ENCODE measurements around the gene TCAIM. TPM values are rescaled to one million over a fixed set of nuclear protein-coding genes. Genes with fewer than 3 reads are reported as not detected.

The TCAIM gene
- total and polyA plus RNA-seq, 7 experiments from 2014 or later: 7.7 to 19.8 (median 15.7) TPM

DNA sequence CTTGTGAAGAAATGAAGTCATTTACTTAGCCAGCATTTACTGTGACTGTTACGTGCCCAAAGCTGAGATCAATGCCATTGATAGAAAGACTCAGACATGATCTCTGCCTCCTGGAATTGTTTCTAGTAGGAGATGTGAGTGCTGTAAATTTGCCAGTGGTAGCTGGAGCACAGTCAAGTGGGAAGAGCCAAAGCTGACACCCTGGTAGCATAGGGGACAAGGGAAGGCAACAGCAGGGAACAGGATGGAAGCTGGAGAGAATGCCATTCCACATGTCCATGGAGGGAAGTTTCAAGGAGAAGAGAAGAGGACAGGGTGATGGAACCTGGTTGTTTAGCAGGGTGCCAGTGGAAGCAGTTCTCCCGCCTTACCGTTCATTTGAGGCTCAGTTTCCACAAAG is 64.0 kb downstream of the TCAIM start:
- Histone ChIP-seq H3K4me3 (ENCODE audit: low read length) (no peak overlapping the region), H3K4me1 (ENCODE audit: control insufficient read depth in 2 of 2, insufficient read depth in 2 of 2, low read length in 2 of 2) (no peaks in the 10 kb centered on the region), H3K27ac (ENCODE audit: low read depth, low read length) (no peak overlapping the region), H3K9me3 (ENCODE audit: control insufficient read depth in 2 of 3, low read length in 3 of 3) (no peaks in the 10 kb centered on the region), H3K27me3 (ENCODE audit: control insufficient read depth in 2 of 2, insufficient read depth in 2 of 2, low read length in 2 of 2) (no peaks in the 10 kb centered on the region), H3K36me3 (ENCODE audit: control insufficient read depth in 2 of 3, insufficient read depth in 3 of 3, low read length in 3 of 3) (no peaks in the 10 kb centered on the region)
- Mint-ChIP-seq H3K4me1 (no peaks in the 10 kb centered on the region), H3K36me3 (peaks cover 1 to 45% (median 10%) of the 10 kb centered on the region in 5 donors), H3K9me3 (no peaks in the 10 kb centered on the region), H3K27me3 (no peaks in the 10 kb centered on the region), H3K27ac (no peak overlapping the region), H3K4me3 (no peak overlapping the region)
- DNase-seq (no peak), ATAC-seq (no peak)
- POLR2A ChIA-PET: no interaction called here
- CTCF ChIA-PET: no interaction called here
- intact Hi-C loops (cut with micrococcal nuclease): no loop called here

DNA sequence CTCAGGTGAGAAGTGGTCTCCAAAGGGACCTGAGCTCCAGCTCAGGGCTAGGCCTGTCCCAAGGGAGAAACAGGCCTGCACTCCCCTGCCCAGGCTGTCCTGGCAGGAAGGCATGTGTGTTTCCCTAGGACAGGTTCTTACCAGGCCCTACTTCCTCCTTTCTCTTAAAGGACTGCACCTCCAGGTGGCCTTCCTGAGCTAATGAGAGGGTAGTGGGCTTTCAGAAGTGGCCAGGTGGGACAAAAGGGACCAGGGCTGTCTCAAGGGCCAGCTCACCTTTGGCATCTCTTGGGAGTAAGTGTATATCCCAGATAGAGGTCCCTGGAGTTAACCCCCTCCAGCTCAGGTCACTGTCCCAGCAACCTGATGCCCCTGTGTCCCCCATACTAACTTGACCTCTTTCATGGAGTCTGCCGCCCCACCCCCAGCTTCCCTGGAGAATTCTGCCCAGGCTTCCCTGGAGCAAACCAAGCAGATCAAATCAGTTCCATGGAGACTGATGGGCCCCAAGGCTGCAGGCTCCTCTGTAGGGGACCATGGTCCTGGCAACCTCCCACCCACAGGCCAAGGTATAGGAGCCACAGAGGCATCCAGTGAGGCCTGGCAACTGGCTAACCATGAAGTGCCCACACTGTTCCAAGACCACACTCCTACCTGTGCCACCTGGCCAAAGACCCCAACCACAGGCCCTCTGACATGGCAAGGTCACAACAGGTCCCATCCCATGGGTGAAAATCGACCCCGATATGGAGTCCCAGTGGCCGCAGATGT is 71.3 kb downstream of the TCAIM start:
- Mint-ChIP-seq H3K27ac (no peak overlapping the region), H3K36me3 (peaks cover 0 to 8% (median 0%) of the 10 kb centered on the region in 5 donors), H3K4me3 (no peak overlapping the region), H3K27me3 (no peaks in the 10 kb centered on the region), H3K9me3 (no peaks in the 10 kb centered on the region), H3K4me1 (no peaks in the 10 kb centered on the region)
- Histone ChIP-seq H3K4me1 (ENCODE audit: control insufficient read depth in 2 of 2, insufficient read depth in 2 of 2, low read length in 2 of 2) (no peaks in the 10 kb centered on the region), H3K36me3 (ENCODE audit: control insufficient read depth in 2 of 3, insufficient read depth in 3 of 3, low read length in 3 of 3) (no peaks in the 10 kb centered on the region), H3K4me3 (ENCODE audit: low read length) (no peak overlapping the region), H3K27me3 (ENCODE audit: control insufficient read depth in 2 of 2, insufficient read depth in 2 of 2, low read length in 2 of 2) (no peaks in the 10 kb centered on the region), H3K9me3 (ENCODE audit: control insufficient read depth in 2 of 3, low read length in 3 of 3) (no peaks in the 10 kb centered on the region), H3K27ac (ENCODE audit: low read depth, low read length) (no peak overlapping the region)
- DNase-seq (no peak), ATAC-seq (no peak)
- CTCF ChIA-PET: no interaction called here
- POLR2A ChIA-PET: interaction anchor here (0.6 kb wide), 1 partner anchor 420 kb away, joined by 3 read pairs; no protein-coding TSS in a partner anchor
- intact Hi-C loops (cut with micrococcal nuclease): no loop called here

DNA sequence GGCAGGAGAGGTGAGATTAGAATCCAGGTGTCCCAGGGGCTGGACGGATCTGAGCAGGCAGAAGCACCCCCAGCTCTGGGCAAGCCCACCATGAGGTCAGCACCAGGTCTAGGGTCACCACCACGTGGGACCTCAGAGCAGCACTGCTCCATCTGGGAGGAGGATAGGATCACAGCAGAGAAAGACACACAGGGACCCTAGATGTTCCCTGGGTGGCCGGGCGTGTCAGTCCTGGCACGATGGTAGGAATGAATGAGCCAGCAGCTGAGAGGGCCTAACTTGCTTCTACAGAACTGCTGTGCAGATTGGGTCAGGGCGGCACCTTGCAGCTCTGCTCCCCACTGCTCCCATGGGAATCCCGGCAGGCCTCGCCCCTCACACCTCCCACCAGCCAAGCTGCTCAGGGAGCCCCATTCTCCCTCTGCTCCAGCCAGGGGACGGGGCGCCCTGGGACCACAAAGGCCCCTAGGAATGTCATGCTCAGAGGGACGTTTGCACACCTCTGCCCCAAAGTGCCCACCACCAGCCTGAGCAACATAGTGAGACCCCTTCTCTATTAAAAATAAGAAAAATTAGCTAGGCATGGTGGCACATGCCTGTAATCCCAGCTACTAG is 72.6 kb downstream of the TCAIM start:
- ChIA-PET POLR2A (no interaction called here), CTCF (no interaction called here)
- H3K4me1 Mint-ChIP-seq: no peaks in the 10 kb centered on the region
- H3K27ac ChIP-seq (ENCODE audit: low read depth, low read length): no peak overlapping the region
- H3K27ac Mint-ChIP-seq: no peak overlapping the region
- no peaks in the 10 kb centered on the region for H3K4me1 ChIP-seq (ENCODE audit: control insufficient read depth in 2 of 2, insufficient read depth in 2 of 2, low read length in 2 of 2)
- intact Hi-C loops (cut with micrococcal nuclease): no loop called here
- H3K36me3 Mint-ChIP-seq: peaks cover 0 to 8% (median 0%) of the 10 kb centered on the region in 5 donors
- DNase-seq (no peak), ATAC-seq (no peak)
- H3K4me3 ChIP-seq (ENCODE audit: low read length): no peak overlapping the region
- H3K9me3 Mint-ChIP-seq: no peaks in the 10 kb centered on the region
- no peaks in the 10 kb centered on the region for H3K27me3 Mint-ChIP-seq
- H3K4me3 Mint-ChIP-seq: no peak overlapping the region
- H3K9me3 ChIP-seq (ENCODE audit: control insufficient read depth in 2 of 3, low read length in 3 of 3): no peaks in the 10 kb centered on the region
- no peaks in the 10 kb centered on the region for H3K36me3 ChIP-seq (ENCODE audit: control insufficient read depth in 2 of 3, insufficient read depth in 3 of 3, low read length in 3 of 3)
- no peaks in the 10 kb centered on the region for H3K27me3 ChIP-seq (ENCODE audit: control insufficient read depth in 2 of 2, insufficient read depth in 2 of 2, low read length in 2 of 2)

DNA sequence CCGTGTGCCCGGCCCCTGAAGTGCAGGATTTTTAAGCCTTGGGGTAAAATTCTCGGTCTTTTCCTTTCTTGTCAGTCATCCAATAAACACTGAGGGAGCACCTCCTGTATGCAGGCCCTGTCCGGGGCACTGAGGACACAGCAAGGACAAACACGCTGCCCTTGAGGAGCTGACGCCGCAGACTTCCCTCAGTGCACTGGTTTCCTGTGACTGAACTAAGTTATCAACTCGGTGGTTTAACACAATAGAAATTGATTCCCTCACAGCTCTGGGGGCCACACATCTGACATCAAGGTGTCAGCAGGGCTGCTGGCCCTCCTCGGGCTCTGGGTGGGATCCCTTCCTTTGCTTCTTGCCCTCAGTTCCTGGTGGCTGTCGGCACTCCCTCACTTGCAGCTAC is 73.8 kb downstream of the TCAIM start:
- DNase-seq: no peak
- no peak for ATAC-seq
- ChIA-PET CTCF (no interaction called here), POLR2A (no interaction called here)
- Mint-ChIP-seq H3K4me3 (no peak overlapping the region), H3K27ac (no peak overlapping the region), H3K4me1 (peaks cover 0 to 1% (median 0%) of the 10 kb centered on the region in 7 donors), H3K36me3 (peaks cover 0 to 4% (median 0%) of the 10 kb centered on the region in 5 donors), H3K27me3 (peaks cover 0 to 5% (median 0%) of the 10 kb centered on the region in 5 donors), H3K9me3 (peaks cover 0 to 3% (median 0%) of the 10 kb centered on the region in 11 donors)
- Histone ChIP-seq H3K9me3 (ENCODE audit: control insufficient read depth in 2 of 3, low read length in 3 of 3) (no peaks in the 10 kb centered on the region), H3K27me3 (ENCODE audit: control insufficient read depth in 2 of 2, insufficient read depth in 2 of 2, low read length in 2 of 2) (no peaks in the 10 kb centered on the region), H3K36me3 (ENCODE audit: control insufficient read depth in 2 of 3, insufficient read depth in 3 of 3, low read length in 3 of 3) (no peaks in the 10 kb centered on the region), H3K4me1 (ENCODE audit: control insufficient read depth in 2 of 2, insufficient read depth in 2 of 2, low read length in 2 of 2) (no peaks in the 10 kb centered on the region), H3K27ac (ENCODE audit: low read depth, low read length) (no peak overlapping the region), H3K4me3 (ENCODE audit: low read length) (no peak overlapping the region)
- intact Hi-C loops (cut with micrococcal nuclease): no loop called here

DNA sequence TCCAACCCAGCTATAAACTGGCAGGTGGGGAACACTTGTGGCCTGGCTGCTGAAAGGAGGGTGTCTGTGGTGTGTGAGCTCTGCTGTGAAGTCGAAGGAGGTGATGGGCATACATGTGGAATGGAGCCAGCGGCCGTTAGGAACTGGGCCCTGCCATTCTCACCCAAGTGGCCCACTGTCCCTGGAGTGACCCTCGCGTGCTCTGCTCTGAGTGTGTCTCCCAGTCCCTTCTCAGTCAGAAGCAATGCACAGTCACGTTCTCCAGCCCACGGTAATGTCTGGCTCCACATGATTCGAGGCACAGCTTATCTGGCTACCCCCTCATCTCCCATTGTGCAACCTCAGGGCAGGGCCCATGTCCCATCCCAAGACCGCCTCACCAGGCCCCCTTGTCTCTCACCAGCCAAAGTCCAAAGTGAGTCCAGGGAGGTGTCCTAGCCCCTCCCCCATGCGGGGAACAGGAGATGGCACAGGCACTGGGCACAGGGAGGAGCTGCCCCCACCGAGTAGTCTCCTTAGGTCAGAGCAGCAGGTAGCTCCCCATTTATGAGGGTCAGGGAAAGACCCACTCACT is 76.0 kb downstream of the TCAIM start:
- POLR2A ChIA-PET: no interaction called here
- Histone ChIP-seq H3K4me3 (ENCODE audit: low read length) (no peak overlapping the region), H3K4me1 (ENCODE audit: control insufficient read depth in 2 of 2, insufficient read depth in 2 of 2, low read length in 2 of 2) (no peaks in the 10 kb centered on the region), H3K9me3 (ENCODE audit: control insufficient read depth in 2 of 3, low read length in 3 of 3) (no peaks in the 10 kb centered on the region), H3K36me3 (ENCODE audit: control insufficient read depth in 2 of 3, insufficient read depth in 3 of 3, low read length in 3 of 3) (no peaks in the 10 kb centered on the region), H3K27ac (ENCODE audit: low read depth, low read length) (no peak overlapping the region), H3K27me3 (ENCODE audit: control insufficient read depth in 2 of 2, insufficient read depth in 2 of 2, low read length in 2 of 2) (no peaks in the 10 kb centered on the region)
- Mint-ChIP-seq H3K4me1 (peaks cover 0 to 1% (median 0%) of the 10 kb centered on the region in 7 donors), H3K27me3 (peaks cover 0 to 6% (median 0%) of the 10 kb centered on the region in 5 donors), H3K9me3 (peaks cover 0 to 3% (median 0%) of the 10 kb centered on the region in 11 donors), H3K27ac (no peak overlapping the region), H3K36me3 (peaks cover 0 to 9% (median 0%) of the 10 kb centered on the region in 5 donors), H3K4me3 (no peak overlapping the region)
- DNase-seq (no peak), ATAC-seq (no peak)
- CTCF ChIA-PET: no interaction called here
- intact Hi-C loops (cut with micrococcal nuclease): no loop called here

DNA sequence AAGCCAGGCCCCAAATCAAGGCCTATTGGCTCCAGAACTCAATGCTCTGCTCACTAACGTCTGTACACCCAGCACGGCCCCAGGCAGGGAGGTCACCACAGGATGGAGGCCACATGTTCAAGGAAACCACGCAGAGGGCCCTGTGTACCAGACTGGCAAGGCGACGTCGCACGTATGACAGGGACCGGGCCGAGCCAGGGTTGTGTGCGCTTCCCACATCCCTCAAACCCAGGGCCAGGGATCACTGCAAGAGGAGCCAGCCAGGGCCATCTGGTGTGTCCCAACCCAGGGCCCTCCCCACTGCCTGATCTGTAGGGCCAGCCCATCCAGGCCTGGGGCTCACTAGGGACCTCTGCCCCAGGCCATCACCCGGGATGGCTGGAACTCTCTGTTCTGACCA is 76.9 kb downstream of the TCAIM start:
- ATAC-seq: no peak

More for the DNA sequence above, 76.9 kb downstream of the TCAIM start:
- H3K27ac ChIP-seq (ENCODE audit: low read depth, low read length): no peak overlapping the region
- ChIA-PET POLR2A (no interaction called here), CTCF (no interaction called here)
- no peak overlapping the region for H3K27ac Mint-ChIP-seq
- H3K4me1 ChIP-seq (ENCODE audit: control insufficient read depth in 2 of 2, insufficient read depth in 2 of 2, low read length in 2 of 2): no peaks in the 10 kb centered on the region
- intact Hi-C loops (cut with micrococcal nuclease): no loop called here
- H3K27me3 Mint-ChIP-seq: peaks cover 0 to 6% (median 0%) of the 10 kb centered on the region in 5 donors
- no peak for DNase-seq
- no peak overlapping the region for H3K4me3 Mint-ChIP-seq
- H3K4me1 Mint-ChIP-seq: peaks cover 0 to 1% (median 0%) of the 10 kb centered on the region in 7 donors
- no peak overlapping the region for H3K4me3 ChIP-seq (ENCODE audit: low read length)
- H3K36me3 Mint-ChIP-seq: peaks cover 0 to 9% (median 0%) of the 10 kb centered on the region in 5 donors
- no peaks in the 10 kb centered on the region for H3K27me3 ChIP-seq (ENCODE audit: control insufficient read depth in 2 of 2, insufficient read depth in 2 of 2, low read length in 2 of 2)
- no peaks in the 10 kb centered on the region for H3K36me3 ChIP-seq (ENCODE audit: control insufficient read depth in 2 of 3, insufficient read depth in 3 of 3, low read length in 3 of 3)
- H3K9me3 Mint-ChIP-seq: peaks cover 0 to 3% (median 0%) of the 10 kb centered on the region in 11 donors
- no peaks in the 10 kb centered on the region for H3K9me3 ChIP-seq (ENCODE audit: control insufficient read depth in 2 of 3, low read length in 3 of 3)
